Peyer's patch (tissue), 4 donors: ENCODE data around the gene RPLP2. TPM values are rescaled to one million over a fixed set of nuclear protein-coding genes. Genes with fewer than 3 reads are reported as not detected.

Experiments
- DNase-seq, 3 donors: peaks; one replicate each; pipeline ENCODE4 v3.0.0-alpha.2; 2017 to 2019
- H3K27ac ChIP-seq, 4 donors: fragments of 200-600 bp; sonication (generic); one replicate each; pipeline ENCODE4 v1.5.1; 2016 to 2019
- H3K27me3 ChIP-seq, 2 donors: fragments of 200-600 bp; sonication (generic); one replicate each; pipeline ENCODE4 v1.5.1; 2019
- H3K36me3 ChIP-seq, 3 donors: fragments of 200-600 bp; sonication (generic); one replicate each; pipeline ENCODE4 v1.5.1; 2016 to 2019
- H3K4me1 ChIP-seq, 4 donors: fragments of 200-600 bp; sonication (generic); one replicate each; pipeline ENCODE4 v1.5.1; 2016 to 2019
- H3K4me3 ChIP-seq, 4 donors: fragments of 200-600 bp; sonication (generic); 1 replicate in 3 of 4; 2 replicates in 1 of 4; pipeline ENCODE4 v1.5.1; 2016 to 2019; ENCODE audit warnings: mild to moderate bottlenecking in 1 of 4
- H3K9me3 ChIP-seq, 4 donors: fragments of 200-600 bp; sonication (generic); one replicate each; pipeline ENCODE4 v1.5.1; 2016 to 2019; ENCODE audit warnings: mild to moderate bottlenecking in 1 of 4
- CTCF ChIP-seq, 6 experiments: fragments of 450-650 bp in 4 of 6; fragments of 200-600 bp in 2 of 6; sonication (generic) in 1 of 6; IDR thresholded peaks; one replicate each; pipeline ENCODE4 v1.5.1; 2017 to 2019; ENCODE audit warnings: antibody characterized with exemption in 6 of 6, mild to moderate bottlenecking in 3 of 6, moderate library complexity in 1 of 6
- POLR2A ChIP-seq, 2 donors: fragments of 450-650 bp; IDR thresholded peaks; one replicate each; pipeline ENCODE4 v1.5.1; 2017; ENCODE audit warnings: antibody characterized with exemption in 2 of 2, mild to moderate bottlenecking in 2 of 2, moderate library complexity in 2 of 2
- total RNA-seq, 4 donors: library from RNA; depleted of rRNA; stranded (reverse); fragments of >200 nt; gene quantifications; one replicate each; pipeline ENCODE4 v1.1.0, GENCODE V29; 2016

The RPLP2 gene
- total RNA-seq, 4 donors from 2014 or later = 261 to 1,717 (median 510) TPM

- H3K36me3 ChIP-seq = peaks cover 0 to 43% (median 0%) of the 10 kb centered on the region in 3 donors
- DNase-seq = no peak
- H3K27me3 ChIP-seq = no peaks in the 10 kb centered on the region
- TF ChIP-seq CTCF (IDR thresholded peaks at IDR 0.05) = no peak
- TF ChIP-seq POLR2A (IDR thresholded peaks at IDR 0.05) = no peak
- H3K4me1 ChIP-seq = peaks cover 13 to 47% (median 35%) of the 10 kb centered on the region in 4 donors
- no peaks in the 10 kb centered on the region for H3K9me3 ChIP-seq
- H3K27ac ChIP-seq = no peak overlapping the region
- no peak overlapping the region for H3K4me3 ChIP-seq
Measured at GRCh38 chr11:799641-800316, 10.0 kb upstream of the RPLP2 start.

DNA sequence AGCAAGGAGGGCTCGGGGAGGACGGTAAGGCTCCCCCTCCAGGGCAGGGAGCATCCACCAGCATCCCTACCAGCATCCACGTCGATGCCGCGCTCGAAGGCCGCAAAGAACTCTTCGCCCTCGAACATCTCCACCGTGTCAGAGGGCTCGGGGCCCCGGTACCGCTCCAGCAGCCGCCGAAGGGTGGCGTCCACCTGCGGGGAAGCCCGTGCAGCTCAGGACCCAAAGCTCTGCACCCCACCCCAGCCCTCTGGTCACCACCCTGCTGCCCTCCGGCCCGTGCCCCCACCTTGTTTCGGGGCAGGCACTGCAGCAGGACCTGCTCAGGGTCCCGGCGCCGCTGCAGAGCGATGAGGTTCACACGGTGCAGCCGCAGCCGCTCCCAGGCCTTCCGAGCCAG is 9.3 kb upstream of the RPLP2 start:
- DNase-seq = no peak
- H3K4me1 ChIP-seq = peaks cover 13 to 43% (median 29%) of the 10 kb centered on the region in 4 donors

GRCh38 chr11:801097-801780 is 8.5 kb upstream of the RPLP2 start:
- H3K4me3 ChIP-seq = no peak overlapping the region
- H3K36me3 ChIP-seq = peaks cover 0 to 43% (median 0%) of the 10 kb centered on the region in 3 donors
- TF ChIP-seq CTCF (IDR thresholded peaks at IDR 0.05) (no peak), POLR2A (IDR thresholded peaks at IDR 0.05) (no peak)
- DNase-seq = no peak
- no peak overlapping the region for H3K27ac ChIP-seq
- H3K9me3 ChIP-seq = no peaks in the 10 kb centered on the region
- no peaks in the 10 kb centered on the region for H3K27me3 ChIP-seq
- H3K4me1 ChIP-seq = peaks cover 13 to 43% (median 24%) of the 10 kb centered on the region in 4 donors

More for the DNA sequence above, 9.3 kb upstream of the RPLP2 start:
- Histone ChIP-seq H3K36me3 (peaks cover 0 to 43% (median 0%) of the 10 kb centered on the region in 3 donors), H3K9me3 (no peaks in the 10 kb centered on the region), H3K27me3 (no peaks in the 10 kb centered on the region), H3K4me3 (no peak overlapping the region), H3K27ac (no peak overlapping the region)
- TF ChIP-seq CTCF (IDR thresholded peaks at IDR 0.05) = no peak
- no peak for TF ChIP-seq POLR2A (IDR thresholded peaks at IDR 0.05)

GRCh38 chr11:802018-802617 is 7.6 kb upstream of the RPLP2 start:
- TF ChIP-seq POLR2A (IDR thresholded peaks at IDR 0.05) = no peak
- no peak for TF ChIP-seq CTCF (IDR thresholded peaks at IDR 0.05)
- H3K27me3 ChIP-seq = no peaks in the 10 kb centered on the region
- H3K36me3 ChIP-seq = peaks cover 0 to 43% (median 0%) of the 10 kb centered on the region in 3 donors
- H3K4me3 ChIP-seq = no peak overlapping the region
- no peaks in the 10 kb centered on the region for H3K9me3 ChIP-seq
- H3K27ac ChIP-seq = no peak overlapping the region
- peaks cover 8 to 34% (median 15%) of the 10 kb centered on the region in 4 donors for H3K4me1 ChIP-seq
- DNase-seq = no peak

DNA sequence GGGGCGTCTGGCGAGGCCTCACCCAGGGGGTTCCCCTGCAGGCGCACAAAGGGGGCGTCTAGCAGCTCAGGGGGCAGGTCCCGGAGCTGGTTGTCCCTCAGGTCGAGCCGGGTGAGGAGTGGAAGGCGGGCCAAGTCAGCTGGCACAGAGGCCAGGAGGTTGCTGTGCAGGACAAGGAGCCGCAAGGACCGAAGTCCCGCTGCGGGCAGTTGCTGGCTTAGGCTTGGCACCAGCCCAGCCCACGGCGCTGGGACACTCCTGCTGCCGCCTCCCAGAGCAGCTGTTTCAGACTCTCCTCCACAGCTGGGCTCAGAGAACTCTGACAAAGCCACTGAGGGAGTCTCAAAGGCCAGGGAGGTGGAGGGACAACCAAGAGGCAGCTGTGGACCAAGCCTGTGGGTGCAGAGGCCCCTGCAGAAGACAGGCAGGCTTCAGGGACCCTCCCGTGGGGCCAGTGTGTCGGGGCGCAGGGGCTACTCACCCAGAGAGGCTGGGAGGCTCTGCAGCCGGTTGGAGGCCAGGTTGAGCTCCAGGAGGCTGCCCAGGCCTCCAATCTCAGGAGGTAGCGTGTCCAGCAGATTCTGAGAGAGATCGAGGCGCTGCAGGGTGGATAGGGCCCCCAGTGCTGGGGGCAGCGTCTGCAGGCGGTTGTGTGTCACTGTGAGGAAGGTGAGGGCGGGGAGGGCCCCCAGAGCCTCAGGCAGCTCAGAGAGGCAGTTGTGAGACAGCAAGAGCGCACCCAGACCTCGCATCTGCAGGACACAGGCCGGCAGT is 6.9 kb upstream of the RPLP2 start:
- Histone ChIP-seq H3K27ac (no peak overlapping the region), H3K4me3 (no peak overlapping the region)
- no peak for DNase-seq

More for the DNA sequence above, 6.9 kb upstream of the RPLP2 start:
- no peak for TF ChIP-seq POLR2A (IDR thresholded peaks at IDR 0.05)
- no peak for TF ChIP-seq CTCF (IDR thresholded peaks at IDR 0.05)
- Histone ChIP-seq H3K27me3 (no peaks in the 10 kb centered on the region), H3K4me1 (peaks cover 8 to 38% (median 14%) of the 10 kb centered on the region in 4 donors), H3K36me3 (peaks cover 0 to 43% (median 0%) of the 10 kb centered on the region in 3 donors), H3K9me3 (no peaks in the 10 kb centered on the region)
